NCI-H1436 (cell line): ENCODE measurements around the gene AIFM1.

Source experiments
- DNase-seq: peaks from one replicate; lab custom pipeline; 2025; lab: John Stamatoyannopoulos, UW

AIFM1 gene

GRCh38 chrX:130170752-130171445 is 5.3 kb upstream of the AIFM1 start:
- DNase-seq = peak; percentile 92

DNA sequence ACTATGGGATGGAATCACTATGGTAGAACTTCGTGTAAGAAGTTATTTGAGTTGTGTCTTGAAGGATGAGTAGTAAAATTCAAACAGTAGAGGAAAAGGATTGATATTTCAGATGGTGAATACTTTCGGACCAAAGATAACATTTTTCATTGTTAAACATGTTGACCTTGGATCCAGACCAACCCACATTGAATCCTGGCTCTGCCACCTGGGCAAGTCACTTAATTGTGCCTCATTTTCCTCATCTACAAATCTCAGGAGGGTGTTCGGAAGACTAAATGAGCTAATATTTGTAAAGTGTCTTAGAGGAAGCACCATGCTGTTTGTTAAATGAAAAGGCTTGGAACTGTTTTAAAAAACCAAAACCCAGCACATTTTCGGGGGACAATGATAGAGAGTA is 1.4 kb upstream of the AIFM1 start:
- DNase-seq = no peak

GRCh38 chrX:130166503-130166777 is 799 bp upstream of the AIFM1 start:
- no peak for DNase-seq

DNA sequence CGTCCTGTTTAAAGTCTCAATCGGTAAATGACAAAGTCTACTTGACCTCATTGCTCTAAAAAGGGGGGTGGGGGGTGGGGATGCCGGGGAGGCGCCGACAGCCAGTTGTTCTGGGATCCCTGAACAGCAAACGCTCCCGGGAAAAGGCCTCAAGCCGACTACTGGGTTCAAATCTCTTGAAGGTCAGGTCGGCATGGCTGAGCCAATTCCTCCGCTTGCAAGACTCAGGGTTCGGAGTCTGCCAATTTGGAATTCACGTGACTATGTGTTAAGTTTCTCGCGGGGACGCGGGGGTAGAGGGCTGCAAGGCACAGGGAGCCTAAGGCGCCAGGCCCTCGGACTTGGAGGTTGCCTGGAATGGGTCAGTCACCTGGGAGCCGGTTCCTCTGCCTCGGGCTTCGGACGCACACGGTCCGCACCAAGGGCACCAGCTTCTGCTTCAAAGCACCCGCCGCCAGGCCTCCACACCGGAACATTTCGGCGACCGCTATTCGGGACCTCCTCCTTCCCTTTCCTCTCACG is 399 bp downstream of the AIFM1 start:
- DNase-seq = no peak

GRCh38 chrX:130163398-130163797 is 2.2 kb downstream of the AIFM1 start:
- DNase-seq = no peak

DNA sequence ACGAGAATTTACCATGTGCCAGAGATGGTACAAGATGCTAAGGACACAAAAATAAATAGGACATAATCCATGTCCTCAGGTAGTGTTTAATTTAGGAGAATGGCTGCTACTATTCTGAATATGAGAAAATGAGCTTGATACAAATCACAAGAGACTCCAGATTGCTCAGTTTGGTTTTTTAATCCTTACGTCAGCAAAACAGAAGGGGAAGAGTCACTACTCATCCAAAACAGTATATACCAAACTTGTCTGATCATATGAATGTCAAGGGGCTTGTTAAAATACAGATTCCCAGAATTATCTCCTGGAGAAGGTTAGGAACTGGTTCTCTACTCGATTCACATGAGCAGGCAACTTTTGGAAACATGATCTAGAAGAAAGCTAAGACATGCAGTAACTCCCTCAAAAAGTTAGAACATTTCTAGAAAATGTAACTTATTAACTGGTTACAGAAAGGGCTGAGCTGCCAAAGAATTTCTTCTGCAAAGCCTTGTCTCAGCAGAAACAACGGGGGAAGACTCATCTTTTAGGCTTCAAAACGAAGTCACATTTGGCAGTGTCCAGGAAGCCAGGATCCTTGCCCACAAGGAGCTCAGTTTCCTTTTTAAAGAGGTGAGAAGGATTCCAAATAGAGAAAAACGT is 3.4 kb downstream of the AIFM1 start:
- DNase-seq = no peak

DNA sequence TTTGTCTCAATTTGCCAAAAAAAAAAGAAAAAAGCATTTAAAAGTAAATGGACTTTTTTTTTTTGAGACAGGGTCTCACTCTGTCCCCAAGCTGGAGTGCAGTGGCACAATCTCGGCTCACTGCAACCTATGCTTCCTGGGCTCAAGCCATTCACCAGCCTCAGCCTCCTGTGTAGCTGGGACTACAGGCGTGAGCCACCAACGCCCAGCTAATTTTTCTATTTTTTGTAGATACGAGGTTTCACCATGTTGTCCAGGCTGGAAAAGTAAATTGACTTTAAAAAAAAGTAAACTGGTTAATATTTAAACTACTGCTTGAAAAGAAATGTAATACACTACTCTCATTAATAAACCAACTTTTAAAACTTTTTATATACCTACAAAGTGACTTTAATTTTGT is 5.9 kb downstream of the AIFM1 start:
- no peak for DNase-seq

DNA sequence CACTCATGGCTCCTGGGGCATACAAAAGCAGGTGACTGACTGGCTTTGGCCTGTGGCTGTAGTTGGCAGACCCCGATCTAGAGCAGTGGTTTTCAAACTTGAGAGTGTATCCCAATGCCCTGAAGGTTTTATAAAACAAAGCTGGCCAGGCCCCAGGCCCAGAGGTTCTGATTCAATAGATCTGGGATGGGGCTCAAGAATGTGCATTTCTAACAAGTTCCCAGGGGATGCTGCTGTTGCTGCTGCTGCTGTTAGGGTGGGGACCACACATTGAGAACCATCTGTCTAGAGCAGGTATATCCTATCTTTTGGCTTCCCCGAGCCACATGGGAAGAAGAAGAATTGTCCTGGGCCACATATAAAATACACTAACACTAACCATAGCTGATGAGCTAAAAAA is 7.3 kb downstream of the AIFM1 start:
- no peak for DNase-seq

DNA sequence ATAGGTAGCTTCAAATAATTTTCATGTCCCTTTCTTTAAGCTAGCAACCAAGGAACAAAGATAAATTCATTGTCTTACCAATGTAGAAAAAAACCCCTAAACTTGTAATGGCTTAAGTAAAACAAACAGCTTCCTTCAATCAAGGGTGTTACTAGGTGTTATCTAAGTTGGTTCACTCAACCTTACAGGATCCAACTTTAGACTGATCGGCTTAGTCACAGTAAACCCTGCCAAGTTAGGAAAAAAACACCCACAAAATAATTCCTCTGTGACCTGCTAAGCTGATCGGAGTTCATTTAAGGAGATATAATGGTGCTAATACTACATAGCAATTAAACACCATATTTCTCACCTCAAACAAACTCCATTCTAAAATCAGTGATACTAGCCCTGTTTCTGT is 10.1 kb downstream of the AIFM1 start:
- DNase-seq = no peak

- no peak for DNase-seq
These were observed 18.0 kb downstream of the AIFM1 start for GRCh38 chrX:130147631-130148030.

DNA sequence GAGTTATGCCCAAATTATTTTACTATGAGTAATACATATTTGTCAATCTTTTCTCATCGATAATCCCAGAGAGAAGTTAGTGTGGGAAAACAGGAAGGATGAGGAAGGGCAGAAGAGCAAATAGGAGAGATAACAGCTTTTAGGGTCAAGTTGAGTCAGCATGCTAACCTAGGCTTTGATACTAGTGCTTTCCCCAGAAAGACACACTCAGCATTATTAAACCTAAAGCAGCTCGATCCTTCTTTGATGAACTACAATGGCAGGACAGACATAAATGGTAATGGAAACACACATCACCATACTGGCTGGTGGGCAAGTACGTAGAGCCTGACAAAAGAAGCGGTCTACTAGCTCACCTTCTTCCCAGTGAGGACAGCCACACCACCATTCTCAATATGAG is 20.5 kb downstream of the AIFM1 start:
- no peak for DNase-seq

DNA sequence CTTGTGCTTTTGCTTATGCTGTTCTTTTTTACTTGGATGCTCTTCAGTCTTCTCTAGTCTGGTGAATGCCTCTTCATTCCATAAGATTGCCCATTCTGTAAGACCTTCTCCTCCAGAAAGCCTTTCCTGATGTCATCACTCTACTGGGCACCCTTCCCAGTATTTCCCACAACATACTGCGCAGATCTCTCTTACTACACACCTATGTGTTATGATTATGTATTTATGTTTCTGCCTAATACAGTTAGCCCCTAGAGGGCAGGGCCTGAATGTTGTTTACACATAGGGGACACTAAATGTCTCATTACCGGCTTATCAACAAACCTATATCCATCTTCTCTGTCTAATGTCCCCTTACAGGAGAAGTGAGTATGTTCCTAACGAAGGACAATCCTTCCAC is 21.1 kb downstream of the AIFM1 start:
- DNase-seq = no peak

DNA sequence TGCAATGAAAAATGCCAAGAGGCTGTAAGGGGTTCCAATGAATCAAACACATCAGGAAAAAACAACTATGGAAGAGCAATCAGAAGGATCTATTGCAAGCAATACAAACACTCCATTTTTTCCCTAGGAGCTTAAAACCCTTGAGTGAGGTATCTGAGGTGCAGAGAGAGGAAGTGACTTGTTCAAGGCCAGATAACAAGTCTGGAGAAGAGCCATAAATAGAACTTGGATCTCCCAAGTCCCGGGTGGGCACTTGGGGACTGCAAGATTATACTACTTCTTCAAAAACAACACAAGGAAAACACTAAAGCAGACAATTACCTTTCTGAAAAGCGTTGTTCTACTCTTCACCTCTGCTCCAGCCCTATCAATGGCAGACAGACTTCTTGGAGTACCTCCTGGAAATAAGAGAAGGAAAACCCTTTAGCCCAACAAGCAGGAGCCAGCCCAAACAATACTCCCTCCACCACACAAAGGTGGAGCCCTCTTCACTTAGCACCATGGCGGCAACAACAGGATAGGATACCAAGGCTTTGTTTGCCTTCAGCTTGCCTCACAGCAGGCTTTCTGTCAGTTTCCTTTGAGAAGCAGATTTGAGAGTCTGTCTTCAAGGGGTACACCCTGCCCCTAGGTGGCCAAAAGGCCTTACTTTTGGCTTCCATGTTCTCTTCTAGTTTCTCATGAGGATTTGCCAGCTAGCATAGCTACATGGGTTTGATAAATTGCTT is 26.0 kb downstream of the AIFM1 start:
- DNase-seq = no peak

- no peak for DNase-seq
These were observed 28.7 kb downstream of the AIFM1 start for GRCh38 chrX:130136961-130137360.

- no peak for DNase-seq
These were observed 29.1 kb downstream of the AIFM1 start for GRCh38 chrX:130136496-130136895.

- no peak for DNase-seq
These were observed 34.7 kb downstream of the AIFM1 start for GRCh38 chrX:130130990-130131389.

DNA sequence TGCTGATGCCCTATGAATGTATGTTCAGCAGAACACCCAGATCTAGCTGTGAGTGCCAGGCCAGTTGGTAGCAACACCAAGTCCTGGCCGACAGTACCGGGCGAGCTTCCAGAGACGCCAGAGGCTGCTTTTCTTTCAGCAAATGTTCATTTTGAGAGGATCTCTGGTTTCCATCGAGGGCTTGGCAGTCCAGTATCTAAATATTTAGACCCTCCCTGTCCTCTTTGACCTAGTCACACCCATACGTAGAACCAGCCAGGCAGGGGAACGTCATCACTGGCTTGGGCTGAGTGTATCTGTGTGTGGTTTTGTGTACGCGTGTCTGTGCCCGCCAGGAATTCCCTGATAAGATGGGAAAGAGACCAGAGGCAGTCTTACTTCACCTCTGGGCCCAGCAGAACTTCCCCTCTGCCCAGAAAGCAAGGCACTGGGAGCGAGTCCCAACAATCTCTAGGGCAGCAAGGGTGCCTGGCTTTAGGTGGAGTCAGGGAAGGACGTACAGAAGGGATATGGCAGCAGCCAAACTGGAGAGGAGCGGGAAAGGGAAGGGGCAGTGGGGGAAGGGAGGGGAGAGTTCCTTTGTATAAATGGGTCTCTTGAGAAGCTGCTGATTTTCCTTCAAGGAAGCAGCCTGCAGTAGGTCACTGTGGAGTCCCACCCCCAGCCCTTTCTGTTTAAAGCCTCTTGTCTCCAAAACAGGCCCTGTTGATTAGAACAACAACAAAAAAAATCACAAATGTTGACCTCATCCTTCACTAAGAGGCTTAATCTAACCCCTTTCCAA is 40.4 kb downstream of the AIFM1 start:
- no peak for DNase-seq

DNA sequence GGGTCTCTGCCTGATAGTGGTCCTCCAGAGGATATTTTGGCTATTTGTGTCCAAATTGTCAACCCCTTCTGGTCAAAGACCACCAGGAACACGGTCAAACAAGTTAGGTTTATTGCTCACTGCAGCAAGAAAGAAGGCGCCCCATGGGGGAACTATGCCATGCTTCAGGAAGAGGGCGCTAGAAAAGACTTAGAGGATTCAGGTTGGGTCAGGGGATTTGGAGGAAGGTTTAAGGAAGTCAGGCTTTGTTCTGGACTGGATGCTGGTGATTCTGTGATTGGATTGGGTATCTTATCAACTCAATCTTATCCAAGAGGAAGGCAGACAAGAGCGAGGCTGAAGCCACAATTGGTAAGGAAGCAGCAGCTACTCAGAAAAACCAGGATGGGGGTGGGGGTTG is 41.1 kb downstream of the AIFM1 start:
- DNase-seq = no peak

DNA sequence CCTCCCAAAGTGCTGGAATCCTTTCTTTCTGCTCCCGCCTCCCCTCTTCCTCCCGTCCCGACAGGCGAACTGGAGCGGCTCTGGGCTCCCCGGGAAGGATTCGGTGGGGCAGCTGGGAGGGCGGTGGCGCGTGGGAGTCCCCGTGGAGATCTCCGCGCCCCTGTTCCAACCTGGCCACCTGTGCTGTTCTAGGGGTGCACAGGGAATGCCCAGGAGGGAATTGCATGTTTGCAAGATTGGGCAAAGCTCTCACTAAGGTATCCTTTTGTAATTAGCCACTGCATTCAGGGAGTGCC is 44.2 kb downstream of the AIFM1 start:
- no peak for DNase-seq

GRCh38 chrX:130120746-130121504 is 44.7 kb downstream of the AIFM1 start:
- DNase-seq = peak; percentile 60

DNA sequence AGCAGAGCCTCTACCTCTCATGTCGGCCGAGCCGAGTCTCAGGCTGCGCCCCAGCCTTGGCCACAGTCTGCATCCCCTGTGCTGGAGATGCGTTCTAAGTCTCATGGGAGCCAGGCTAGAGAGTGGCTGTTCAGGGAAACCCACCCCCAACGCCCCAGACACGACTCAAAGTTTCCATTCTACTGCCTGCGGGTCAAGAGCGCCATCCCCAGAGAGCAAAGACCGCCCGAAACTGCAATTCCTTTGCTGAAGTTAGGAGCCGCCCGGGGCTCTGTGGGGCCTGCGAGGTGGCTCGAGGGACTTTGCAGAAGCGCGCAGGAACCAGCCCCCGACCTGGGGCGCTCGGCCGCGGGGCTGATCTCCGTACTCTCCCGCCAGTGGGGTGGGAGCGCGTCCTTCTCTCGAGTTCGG is 45.3 kb downstream of the AIFM1 start:
- DNase-seq = no peak

GRCh38 chrX:130119312-130119898 is 46.2 kb downstream of the AIFM1 start:
- no peak for DNase-seq
